Activated CD4-positive, alpha-beta T cell treated with anti-CD3 and anti-CD28 coated beads, Interleukin-2, amount 10 ng/mL, durations not matched to agents 7 days and 5 days (primary cell): ENCODE data around the gene PRR7. TPM values are rescaled to one million over a fixed set of nuclear protein-coding genes. Genes with fewer than 3 reads are reported as not detected.
A peak's percentile ranks its signal among the peaks of the same experiment; 100 is the strongest.

Experiments used
- CTCF ChIA-PET: fragments of 350-600 bp; sonication (Branson Sonifier 250); formaldehyde crosslinking; loops from one replicate; lab custom pipeline; 2021; ENCODE audit warnings: antibody characterized with exemption; lab: Charles Lee
- POLR2A ChIA-PET: fragments of 350-600 bp; sonication (Branson Sonifier 250); formaldehyde crosslinking; loops from one replicate; lab custom pipeline; 2021; ENCODE audit warnings: antibody characterized with exemption; lab: Charles Lee
- DNase-seq: peaks from one replicate; pipeline ENCODE4 v3.0.0-alpha.2; 2020
- H3K27ac Mint-ChIP-seq: one replicate; pipeline ENCODE4 v1.8.0; 2021; ENCODE audit warnings: mild to moderate bottlenecking, moderate library complexity, mixed read lengths
- H3K27me3 Mint-ChIP-seq: one replicate; pipeline ENCODE4 v1.8.0; 2021; ENCODE audit warnings: mixed read lengths
- H3K36me3 Mint-ChIP-seq: one replicate; pipeline ENCODE4 v1.8.0; 2021; ENCODE audit warnings: low read depth, mixed read lengths
- H3K4me1 Mint-ChIP-seq: one replicate; pipeline ENCODE4 v1.8.0; 2021; ENCODE audit warnings: mixed read lengths
- H3K4me3 Mint-ChIP-seq: one replicate; pipeline ENCODE4 v1.8.0; 2021; ENCODE audit warnings: mild to moderate bottlenecking, moderate library complexity, mixed read lengths
- H3K9me3 Mint-ChIP-seq: one replicate; pipeline ENCODE4 v1.8.0; 2021; ENCODE audit warnings: mixed read lengths
- total RNA-seq, 2 experiments: library from RNA; stranded (reverse); gene quantifications; one replicate each; pipeline ENCODE4 v1.2.3, GENCODE V29; 2021

Gene PRR7
- total RNA-seq, 2 experiments from 2014 or later, result 5.3 to 9.7 TPM

GRCh38 chr5:177468685-177469628, 22.3 kb downstream of the PRR7 start:
- no peak overlapping the region for H3K27ac Mint-ChIP-seq
- H3K4me1 Mint-ChIP-seq, result peaks cover 11% of the 10 kb centered on the region
- ChIA-PET POLR2A (no interaction called here), CTCF (interaction anchor here (0.6 to 46.8 kb wide), 4 partner anchors 13 to 377 kb away, joined by 3 to 1643 read pairs (median 34); partner anchors contain the start of genes F12, GRK6, PDLIM7 and PFN3)
- H3K27me3 Mint-ChIP-seq, result peaks cover 2% of the 10 kb centered on the region
- H3K36me3 Mint-ChIP-seq, result no peaks in the 10 kb centered on the region
- H3K9me3 Mint-ChIP-seq, result no peaks in the 10 kb centered on the region
- no peak for DNase-seq
- no peak overlapping the region for H3K4me3 Mint-ChIP-seq

- ChIA-PET CTCF (interaction anchor here (0.6 to 46.8 kb wide), 5 partner anchors 14 to 378 kb away, joined by 3 to 1643 read pairs (median 3); partner anchors contain the start of genes F12, GRK6, PDLIM7 and PFN3), POLR2A (no interaction called here)
- no peak for DNase-seq
- Mint-ChIP-seq H3K9me3 (no peaks in the 10 kb centered on the region), H3K27ac (no peak overlapping the region), H3K4me3 (no peak overlapping the region), H3K27me3 (peaks cover 11% of the 10 kb centered on the region), H3K4me1 (peaks cover 20% of the 10 kb centered on the region), H3K36me3 (no peaks in the 10 kb centered on the region)
Measured at GRCh38 chr5:177469750-177470525, 23.3 kb downstream of the PRR7 start.

GRCh38 chr5:177470759-177471536, 24.3 kb downstream of the PRR7 start:
- Mint-ChIP-seq H3K36me3 (no peaks in the 10 kb centered on the region), H3K4me1 (peaks cover 29% of the 10 kb centered on the region), H3K27me3 (peaks cover 11% of the 10 kb centered on the region), H3K9me3 (no peaks in the 10 kb centered on the region), H3K27ac (peak overlapping the region; percentile 9), H3K4me3 (no peak overlapping the region)
- POLR2A ChIA-PET, result interaction anchor here (0.6 kb wide), 1 partner anchor 170 kb away, joined by 3 read pairs; no protein-coding TSS in a partner anchor
- CTCF ChIA-PET, result interaction anchor here (0.9 to 46.8 kb wide), 6 partner anchors 15 to 129 kb away, joined by 3 to 1643 read pairs (median 5); partner anchors contain the start of genes B4GALT7, F12, GRK6 and PFN3
- DNase-seq, result no peak

- Mint-ChIP-seq H3K9me3 (no peaks in the 10 kb centered on the region), H3K4me3 (peak overlapping the region; percentile 22), H3K27me3 (peaks cover 13% of the 10 kb centered on the region), H3K27ac (peak overlapping the region; percentile 9), H3K36me3 (no peaks in the 10 kb centered on the region), H3K4me1 (peaks cover 34% of the 10 kb centered on the region)
- DNase-seq, result no peak
- ChIA-PET CTCF (interaction anchor here (0.5 to 46.8 kb wide), 8 partner anchors 13 to 1736 kb away, joined by 3 to 1643 read pairs (median 4); partner anchors contain the start of genes B4GALT7, F12, GRK6 and PFN3), POLR2A (interaction anchor here (0.6 kb wide), 1 partner anchor 171 kb away, joined by 3 read pairs; no protein-coding TSS in a partner anchor)
Measured at GRCh38 chr5:177471610-177472356, 25.2 kb downstream of the PRR7 start.

- peak; percentile 48 for DNase-seq
- no peaks in the 10 kb centered on the region for H3K36me3 Mint-ChIP-seq
- no peak overlapping the region for H3K27ac Mint-ChIP-seq
- CTCF ChIA-PET, result interaction anchor here (0.5 to 46.8 kb wide), 9 partner anchors 12 to 1737 kb away, joined by 3 to 1643 read pairs (median 3); partner anchors contain the start of genes B4GALT7, F12, GRK6 and PFN3
- peaks cover 13% of the 10 kb centered on the region for H3K27me3 Mint-ChIP-seq
- peaks cover 36% of the 10 kb centered on the region for H3K4me1 Mint-ChIP-seq
- no peaks in the 10 kb centered on the region for H3K9me3 Mint-ChIP-seq
- peak overlapping the region; percentile 32 for H3K4me3 Mint-ChIP-seq
- POLR2A ChIA-PET, result no interaction called here
Measured at GRCh38 chr5:177472460-177473442, 26.1 kb downstream of the PRR7 start.

GRCh38 chr5:177473443-177474001, 26.9 kb downstream of the PRR7 start, which contains the start of gene DBN1:
TSS of gene DBN1 (minus strand) at chr5:177473634. CDS start at chr5:177473521, 113 bp downstream.
- Mint-ChIP-seq H3K27ac (peak within 1 kb of the TSS; percentile 36), H3K9me3 (no peaks in the 10 kb centered on the region), H3K36me3 (no peaks in the 10 kb centered on the region), H3K4me1 (peaks cover 43% of the 10 kb centered on the region), H3K27me3 (peaks cover 13% of the 10 kb centered on the region), H3K4me3 (peak within 1 kb of the TSS; percentile 69)
- no peak for DNase-seq
- ChIA-PET POLR2A (no interaction called here), CTCF (interaction anchor here (0.8 to 46.8 kb wide), 4 partner anchors 17 to 65 kb away, joined by 3 to 1643 read pairs (median 34); partner anchors contain the start of genes F12, GRK6, PFN3 and SLC34A1)

GRCh38 chr5:177474002-177474476, 27.4 kb downstream of the PRR7 start:
- Mint-ChIP-seq H3K4me1 (peaks cover 48% of the 10 kb centered on the region), H3K4me3 (peak overlapping the region; percentile 69), H3K36me3 (peaks cover 2% of the 10 kb centered on the region), H3K27ac (peak overlapping the region; percentile 36), H3K27me3 (peaks cover 13% of the 10 kb centered on the region), H3K9me3 (no peaks in the 10 kb centered on the region)
- POLR2A ChIA-PET, result no interaction called here
- DNase-seq, result no peak
- CTCF ChIA-PET, result interaction anchor here (1.0 to 46.8 kb wide), 2 partner anchors 20 to 66 kb away, joined by 3 to 1643 read pairs; partner anchors contain the start of genes F12, GRK6, PFN3 and SLC34A1

- peaks cover 13% of the 10 kb centered on the region for H3K27me3 Mint-ChIP-seq
- H3K36me3 Mint-ChIP-seq, result peaks cover 2% of the 10 kb centered on the region
- POLR2A ChIA-PET, result no interaction called here
- CTCF ChIA-PET, result interaction anchor here (0.7 to 46.8 kb wide), 6 partner anchors 19 to 66 kb away, joined by 3 to 1643 read pairs (median 3); partner anchors contain the start of genes F12, GRK6, PFN3 and SLC34A1
- peaks cover 57% of the 10 kb centered on the region for H3K4me1 Mint-ChIP-seq
- no peak for DNase-seq
- peak overlapping the region; percentile 8 for H3K4me3 Mint-ChIP-seq
- peak overlapping the region; percentile 58 for H3K27ac Mint-ChIP-seq
- no peaks in the 10 kb centered on the region for H3K9me3 Mint-ChIP-seq
Measured at GRCh38 chr5:177474846-177475562, 28.4 kb downstream of the PRR7 start.
